ENCODE measurements around the gene MRGPRX4. TPM values are rescaled to one million over a fixed set of nuclear protein-coding genes. Genes with fewer than 3 reads are reported as not detected.

Gene MRGPRX4
- total RNA-seq = not detected in 2 replicates

DNA sequence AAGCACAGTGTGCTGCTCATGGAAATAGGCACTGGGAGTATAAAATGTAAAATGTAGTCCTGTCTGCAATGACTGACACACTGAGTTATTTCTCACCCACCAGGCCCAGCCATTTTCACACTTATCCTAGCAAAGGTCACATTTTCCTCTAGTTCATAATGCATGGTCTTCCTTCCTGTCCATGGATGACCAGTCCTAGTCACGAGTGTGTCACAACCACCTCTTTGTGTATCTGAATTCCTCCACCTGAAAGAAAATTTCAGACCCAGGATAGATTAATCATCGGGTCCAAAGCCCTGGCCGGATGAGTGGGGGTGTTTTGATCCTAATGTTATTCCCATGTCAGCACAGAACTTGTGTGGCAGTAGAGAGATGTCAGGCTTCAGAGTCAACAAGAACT lies at the start of gene MRGPRX4:
MRGPRX4 (plus strand) TSS at position 172 of the 400 bp plus-strand sequence. CDS start 420 bp downstream, outside the sequence.

DNA sequence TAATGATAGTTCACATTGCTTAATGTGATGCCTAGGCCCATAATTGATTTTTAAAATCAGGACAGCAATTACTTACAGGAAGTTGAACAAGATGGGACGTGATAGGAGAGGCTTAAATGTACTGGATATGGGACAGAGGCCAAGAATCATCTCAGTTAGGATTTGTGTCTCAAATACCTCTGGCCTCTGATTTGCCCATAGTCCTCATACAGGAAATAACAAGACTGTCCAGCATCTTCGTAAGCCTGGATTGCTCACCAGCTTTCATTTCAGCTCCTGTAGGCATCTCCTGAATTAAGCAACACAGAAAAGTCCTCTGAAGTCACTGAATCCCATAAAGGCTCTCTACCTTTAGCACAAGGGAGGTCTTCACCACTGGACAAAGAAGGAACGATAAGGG lies 40.3 kb upstream of the MRGPRX4 start, which contains the start of gene MRGPRX3:
MRGPRX3 (plus strand) TSS at position 231 of the 400 bp plus-strand sequence. CDS start 4,632 bp downstream, outside the sequence.

Other genes starting within 250 kb of the MRGPRX4 start
- gene SERGEF, start 159.8 kb upstream of the MRGPRX4 start, total RNA-seq = 17.4 and 27.8 TPM in 2 replicates
- under 0.01 TPM in 1 of 2 replicates, not detected in the other for gene TPH1, start 126.6 kb upstream of the MRGPRX4 start, total RNA-seq
- 10.8 and 21.3 TPM in 2 replicates for gene SAAL1, start 66.8 kb upstream of the MRGPRX4 start, total RNA-seq
- not detected in 2 replicates for gene MRGPRX3, start 40.3 kb upstream of the MRGPRX4 start, total RNA-seq
- gene SAA4, start 64.0 kb downstream of the MRGPRX4 start, total RNA-seq = 0.33 TPM in 1 of 2 replicates, not detected in the other
- gene SAA2, start 75.8 kb downstream of the MRGPRX4 start, total RNA-seq = 0.81 TPM in 1 of 2 replicates, not detected in the other
- 0.51 TPM in 1 of 2 replicates, not detected in the other for gene SAA1, start 93.4 kb downstream of the MRGPRX4 start, total RNA-seq
- 8.5 and 8.8 TPM in 2 replicates for gene HPS5, start 149.3 kb downstream of the MRGPRX4 start, total RNA-seq
- 29.8 and 33.6 TPM in 2 replicates for gene GTF2H1, start 149.7 kb downstream of the MRGPRX4 start, total RNA-seq
- gene LDHA, start 221.7 kb downstream of the MRGPRX4 start, total RNA-seq = 237 and 629 TPM in 2 replicates
- 0.81 TPM in 1 of 2 replicates, not detected in the other for gene LDHC, start 239.5 kb downstream of the MRGPRX4 start, total RNA-seq

Measured in mesangial cell (primary cell).